CD4-positive, alpha-beta T cell treated with Interleukin-6 at 100 ng/mL for 8 hours (primary cell): ENCODE measurements around the gene IPMK.
"Not testable (repeated sequence)": the region's sequence is repeated elsewhere in the genome, so short reads cannot be mapped to it uniquely, and the experiment has no call there.

Experiments used
- DNase-seq: peaks from one replicate; pipeline ENCODE4 v3.0.0-alpha.2; 2020; ENCODE audit warnings: mixed read lengths, low spot score

Gene IPMK

DNA sequence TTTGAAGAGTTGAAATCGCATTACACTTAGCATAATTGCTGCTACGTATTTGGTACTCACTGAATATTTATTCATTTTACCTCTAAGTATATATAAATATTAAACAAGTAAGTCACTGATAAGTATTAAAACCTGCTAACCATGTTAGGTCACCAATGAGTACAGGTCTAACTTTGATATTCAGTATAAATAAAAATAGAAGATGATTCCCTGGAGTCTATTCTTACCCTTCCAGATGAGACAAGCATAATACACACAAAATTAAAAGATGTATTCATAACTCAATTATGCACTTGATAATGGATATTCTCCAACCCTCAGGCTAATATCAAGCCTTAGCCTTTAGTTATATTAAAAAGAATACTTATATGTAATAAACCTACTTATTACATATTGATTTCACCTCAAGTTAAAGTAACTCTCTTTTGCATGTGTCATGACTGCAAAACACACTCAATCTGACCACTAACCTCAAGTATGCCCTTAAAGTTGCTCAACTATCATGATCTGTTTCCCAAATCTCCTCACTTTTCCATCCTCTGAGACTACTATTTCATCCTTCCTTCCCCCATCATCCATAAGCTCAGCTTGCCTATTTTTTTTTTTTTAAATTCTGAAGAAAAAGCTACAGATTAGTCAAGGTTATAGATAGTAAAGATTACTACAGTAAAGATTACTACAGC, 46.8 kb downstream of the IPMK start:
- no peak for DNase-seq

DNA sequence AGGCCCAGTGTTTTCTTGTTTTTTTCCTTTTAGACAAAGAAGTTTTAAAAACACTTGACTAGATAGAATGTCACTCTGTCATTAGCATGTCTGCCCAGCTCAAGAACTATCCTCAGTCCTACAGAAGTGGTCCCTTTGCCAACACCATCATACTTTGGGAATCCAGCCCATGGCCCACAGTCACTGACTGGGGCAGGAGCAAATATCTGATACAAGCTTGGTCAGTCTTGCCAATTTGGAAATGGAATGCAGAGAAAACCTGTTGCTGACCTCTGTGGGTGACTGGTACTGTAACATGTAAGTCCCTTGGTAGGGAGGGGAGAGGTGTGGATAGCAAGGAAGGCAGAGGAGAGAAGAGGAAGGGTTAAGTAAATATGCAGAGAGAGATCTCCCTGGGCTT, 47.8 kb downstream of the IPMK start:
- no peak for DNase-seq

DNA sequence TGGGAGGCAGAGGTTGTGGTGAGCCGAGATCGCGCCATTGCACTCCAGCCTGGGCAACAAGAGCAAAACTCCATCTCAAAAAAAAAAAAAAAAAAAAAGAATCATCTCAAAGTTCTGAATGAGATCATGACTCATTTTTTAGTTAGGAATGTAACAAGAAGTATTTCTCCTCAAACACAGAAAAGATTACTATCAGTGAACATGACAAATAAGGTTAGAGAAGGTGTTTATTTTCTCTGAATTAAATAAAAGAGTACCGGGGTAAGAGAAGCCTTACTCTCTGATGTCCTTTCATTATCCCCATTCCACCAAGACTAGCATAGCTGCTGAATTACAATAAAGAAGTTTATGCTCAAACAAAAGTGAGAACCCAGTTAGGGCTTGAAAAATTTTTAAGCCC, 50.1 kb downstream of the IPMK start:
- no peak for DNase-seq

DNA sequence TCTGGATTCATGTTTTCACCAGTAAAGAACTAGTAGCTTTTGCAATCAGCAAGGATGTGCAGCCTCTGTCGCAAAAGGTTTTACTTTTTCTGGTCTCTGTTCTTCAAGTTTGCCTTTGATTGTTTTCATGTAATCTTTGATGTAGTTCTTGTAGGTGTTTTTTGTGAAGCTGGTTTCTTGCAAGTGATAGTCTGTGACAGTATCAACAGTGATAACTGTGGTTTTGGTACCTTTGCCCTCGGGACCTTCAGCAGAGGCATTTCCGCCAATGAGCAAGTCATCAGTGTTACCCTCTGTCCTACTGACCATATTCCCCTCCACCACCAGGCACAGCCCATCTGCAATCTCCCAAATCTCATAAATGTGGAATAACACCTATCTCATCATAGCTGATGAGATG, 55.1 kb downstream of the IPMK start:
- no peak for DNase-seq

DNA sequence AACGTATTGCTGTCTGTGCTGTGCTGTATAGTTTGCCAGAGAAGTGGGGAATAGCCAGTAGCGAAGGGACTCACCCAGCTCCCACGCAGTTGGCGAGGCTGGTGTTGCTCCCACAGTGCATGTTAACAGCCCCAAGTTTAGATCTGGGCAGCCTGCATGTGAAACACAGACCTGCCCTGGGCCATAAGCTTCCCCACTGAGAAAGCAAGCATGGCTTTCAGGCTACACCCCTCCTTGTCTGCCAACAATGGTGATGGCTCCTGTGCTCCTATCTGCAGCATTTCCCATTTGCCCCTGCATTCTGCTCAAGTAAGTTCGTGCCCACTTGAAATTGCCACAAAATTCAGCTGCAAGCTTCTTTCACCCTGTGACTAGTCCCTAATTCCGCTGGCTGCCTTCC, 57.5 kb downstream of the IPMK start:
- no peak for DNase-seq

DNA sequence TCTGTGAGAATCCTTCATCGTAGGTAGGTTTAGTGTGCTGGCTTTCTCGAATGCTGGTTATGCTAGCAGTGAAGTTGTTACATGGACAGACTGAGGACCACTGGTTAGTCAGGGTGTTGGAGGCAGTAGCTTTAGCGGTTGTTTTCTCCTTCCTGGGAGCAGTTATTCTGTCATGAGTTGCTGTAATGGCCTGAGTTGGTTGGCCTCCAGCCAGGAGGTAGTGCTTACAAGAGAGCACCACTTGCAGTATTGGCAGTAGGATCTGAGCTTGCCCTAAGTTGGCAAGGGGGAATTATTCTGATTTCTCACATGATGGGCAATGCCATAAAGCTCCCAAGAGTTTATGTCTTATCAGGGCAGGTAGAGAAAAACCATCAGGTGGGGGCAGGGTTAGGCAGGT, 58.0 kb downstream of the IPMK start:
- DNase-seq, result no peak

DNA sequence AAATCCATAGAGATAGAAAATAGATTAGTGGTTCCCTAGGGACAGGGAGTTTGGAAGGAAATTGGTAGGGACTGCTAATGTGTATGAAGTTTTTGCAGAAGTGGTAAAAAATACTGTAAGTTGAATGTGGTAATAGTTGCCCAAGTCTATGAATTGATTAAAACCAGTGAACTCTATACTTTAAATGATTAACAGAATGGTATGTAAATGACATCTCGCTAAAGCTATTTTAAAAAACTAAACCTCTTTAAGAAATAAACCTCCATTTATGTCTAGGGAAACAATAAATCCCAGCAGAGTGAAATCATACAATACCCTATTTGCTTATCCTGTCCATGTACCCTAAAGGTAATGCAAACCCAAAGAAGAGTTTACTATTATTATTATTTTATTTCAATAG, 61.4 kb downstream of the IPMK start:
- no peak for DNase-seq

DNA sequence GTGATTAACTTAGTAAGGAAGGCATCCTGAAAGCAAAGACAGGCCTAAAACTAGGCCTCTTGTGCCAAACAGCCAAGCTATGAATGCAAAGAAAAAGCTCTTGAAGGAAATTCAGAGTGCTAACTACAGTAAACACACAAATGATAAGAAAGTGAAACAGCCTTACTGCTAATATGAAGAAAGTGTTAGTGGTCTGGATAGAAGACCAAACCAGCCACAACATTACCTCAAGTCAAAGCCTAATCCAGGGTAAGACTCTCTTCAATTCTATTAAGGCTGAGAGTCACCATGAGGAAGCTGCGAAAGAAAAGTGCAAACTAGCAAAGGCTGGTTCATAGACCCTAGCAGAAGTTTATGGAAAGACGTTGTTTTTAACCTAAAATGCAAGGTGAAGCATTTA, 66.0 kb downstream of the IPMK start:
- DNase-seq, result no peak

DNA sequence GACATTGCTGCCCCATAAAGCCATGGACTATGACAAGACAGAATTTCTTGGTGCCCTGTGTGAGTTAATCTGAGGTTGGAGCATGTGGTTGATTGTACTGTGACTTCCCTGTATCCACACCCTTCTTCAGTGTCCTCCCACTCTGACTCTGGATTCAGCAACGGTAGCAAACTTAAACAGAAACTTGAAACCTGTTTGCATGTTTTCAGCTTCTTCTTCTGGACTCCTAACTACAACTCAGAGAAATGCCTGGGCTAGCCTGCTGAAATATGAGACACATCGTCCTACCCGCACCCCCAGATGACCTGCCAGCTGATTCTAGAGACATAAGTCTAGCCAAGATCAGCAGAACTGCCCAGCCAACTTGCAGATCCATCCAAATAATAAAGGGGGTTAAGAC, 78.4 kb downstream of the IPMK start:
- DNase-seq, result no peak

DNA sequence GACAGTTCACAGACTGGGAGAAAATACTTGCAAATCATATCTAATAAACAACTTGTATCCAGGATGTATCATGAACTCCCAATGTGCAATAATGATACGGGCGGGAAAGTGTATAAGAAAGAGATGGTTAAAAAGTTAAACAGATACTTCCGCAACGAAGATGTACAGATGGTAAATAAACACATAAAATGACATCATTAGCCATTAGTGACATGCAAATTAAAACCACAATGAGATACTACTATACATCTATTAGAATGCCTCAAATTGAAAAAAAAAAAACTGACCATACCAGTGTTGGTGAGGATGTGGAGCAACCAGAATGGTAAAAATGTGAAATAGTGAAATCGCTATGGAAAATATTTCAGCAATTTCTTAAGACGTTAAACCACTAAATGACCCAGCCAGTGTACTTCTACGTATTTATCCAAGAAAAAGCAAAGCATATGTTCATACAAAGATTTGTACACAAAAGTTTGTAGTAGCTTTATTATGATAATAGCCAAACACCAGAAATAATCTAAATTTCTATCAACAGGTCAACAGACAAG, 83.5 kb downstream of the IPMK start:
- no peak for DNase-seq

DNA sequence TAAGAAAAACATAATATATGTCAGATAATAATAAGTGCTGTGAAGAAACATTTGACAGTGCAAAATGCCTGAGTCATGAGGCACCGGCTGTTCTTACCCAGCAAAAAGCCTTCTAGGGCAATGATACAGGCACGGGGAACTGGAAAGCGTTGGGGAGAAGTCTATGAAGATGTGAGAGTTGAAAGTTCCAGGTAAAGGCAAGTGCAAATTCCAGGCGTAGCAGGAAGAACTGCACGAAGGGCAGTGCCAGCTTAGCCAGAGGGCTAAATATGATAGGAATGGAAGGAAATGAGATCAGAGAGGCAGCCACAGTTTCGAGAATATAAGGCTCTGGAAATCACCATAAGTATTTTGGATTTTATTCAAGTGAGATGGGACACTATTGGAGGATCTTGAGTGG, 87.0 kb downstream of the IPMK start:
- no peak for DNase-seq

DNA sequence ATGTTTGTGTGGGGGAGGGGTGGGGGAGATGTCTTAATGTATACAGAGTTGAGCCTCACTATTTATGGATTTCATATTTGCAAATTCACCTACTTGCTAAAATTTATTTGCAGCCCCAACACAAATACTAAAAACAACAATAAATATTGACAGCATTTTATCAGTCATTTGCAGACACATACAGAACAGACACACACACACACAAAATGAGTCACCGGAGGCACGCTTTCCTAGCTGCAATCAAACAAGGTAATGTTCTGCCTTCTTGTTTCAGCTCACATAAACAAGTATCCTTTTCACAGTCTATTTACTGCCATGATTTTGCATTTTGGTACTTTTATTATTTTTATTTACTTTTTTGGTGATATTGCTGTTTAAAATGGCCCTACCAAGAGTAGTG, 88.5 kb downstream of the IPMK start:
- DNase-seq, result no peak

DNA sequence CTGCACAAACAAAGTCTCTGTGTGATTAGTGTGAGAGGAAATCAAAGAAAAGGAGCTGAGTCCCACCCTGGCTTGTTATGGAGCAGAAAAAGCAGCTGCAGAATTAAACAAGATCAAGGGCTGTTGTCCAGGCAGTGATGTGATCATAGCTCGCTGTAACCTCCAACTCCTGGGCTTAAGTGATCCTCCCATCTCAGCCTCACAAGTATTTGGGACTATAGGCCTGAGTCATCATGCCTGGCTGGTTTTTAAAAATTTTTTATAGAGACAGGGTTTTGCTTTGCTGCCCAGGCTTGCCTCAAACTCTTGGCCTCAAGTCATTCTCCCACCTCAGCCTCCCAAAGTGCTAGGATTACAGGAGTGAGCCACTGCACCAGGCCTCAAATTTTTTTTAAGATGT, 88.9 kb downstream of the IPMK start:
- DNase-seq, result no peak

DNA sequence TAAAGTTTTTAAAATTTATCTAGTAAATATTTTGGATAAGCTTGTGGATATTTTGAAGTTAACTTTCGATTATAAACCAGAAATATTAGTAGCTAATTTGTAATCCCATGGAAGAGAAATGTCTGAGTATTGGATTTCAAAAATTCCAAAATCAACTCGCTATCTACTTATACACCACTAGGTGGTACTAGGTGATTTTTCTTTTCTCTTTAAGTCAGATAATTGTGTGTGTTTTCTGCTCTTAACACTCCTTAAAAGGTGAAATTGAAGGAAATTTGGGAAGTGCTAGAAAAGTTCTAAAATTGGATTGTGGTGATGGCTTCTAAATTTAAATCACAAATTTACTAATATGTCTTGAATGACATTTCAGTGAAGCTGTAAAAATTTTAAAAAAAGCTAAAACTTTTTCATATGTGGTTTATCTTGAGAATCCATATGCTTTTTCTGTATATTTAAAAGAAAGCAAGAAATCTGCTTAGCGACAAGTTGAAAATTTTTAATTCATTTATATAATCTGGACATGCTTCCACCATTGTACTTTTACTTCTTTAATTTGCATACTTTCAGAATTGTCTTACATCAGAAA, 90.2 kb downstream of the IPMK start:
- no peak for DNase-seq

DNA sequence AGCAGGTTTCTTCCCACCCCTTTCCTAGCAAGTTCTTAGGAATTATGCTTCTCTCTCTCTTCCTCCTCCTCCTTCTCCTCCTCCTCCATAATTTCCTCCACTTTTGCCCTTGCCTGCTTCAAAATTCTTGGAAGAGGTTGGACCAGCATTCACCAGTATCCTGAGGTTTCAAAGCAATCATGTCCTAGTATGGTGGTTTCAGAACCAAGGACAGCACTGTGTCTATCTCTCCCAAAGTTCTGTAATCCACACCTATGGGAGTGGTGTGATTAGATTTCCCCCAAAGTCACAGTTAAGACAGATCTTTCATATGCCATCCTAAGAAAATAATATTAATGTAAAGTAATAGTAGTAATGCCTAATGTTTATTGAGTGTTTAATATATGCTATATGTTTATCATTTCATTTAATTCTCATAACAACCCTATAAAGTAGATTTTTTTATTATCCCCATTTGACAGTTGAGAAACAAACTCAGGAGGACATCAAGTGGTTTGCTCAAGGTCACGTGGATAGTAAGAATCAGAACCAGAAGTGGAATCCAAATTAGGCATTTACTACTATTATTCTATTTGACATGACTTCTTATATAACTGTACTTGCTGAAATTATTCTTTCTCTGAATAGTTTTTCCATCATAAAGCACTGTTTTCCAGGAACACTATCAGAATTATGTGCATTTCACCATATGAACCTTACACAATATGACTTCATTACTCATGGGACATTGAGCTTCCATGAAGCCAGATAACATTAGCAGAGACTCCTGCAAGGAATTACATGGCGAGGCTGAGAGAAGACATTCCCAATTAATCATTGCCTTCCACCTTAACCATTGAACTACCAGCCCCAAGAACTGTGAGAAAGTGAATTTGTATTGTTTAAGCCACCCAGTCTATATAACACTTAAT, 91.4 kb downstream of the IPMK start:
- DNase-seq, result no peak

DNA sequence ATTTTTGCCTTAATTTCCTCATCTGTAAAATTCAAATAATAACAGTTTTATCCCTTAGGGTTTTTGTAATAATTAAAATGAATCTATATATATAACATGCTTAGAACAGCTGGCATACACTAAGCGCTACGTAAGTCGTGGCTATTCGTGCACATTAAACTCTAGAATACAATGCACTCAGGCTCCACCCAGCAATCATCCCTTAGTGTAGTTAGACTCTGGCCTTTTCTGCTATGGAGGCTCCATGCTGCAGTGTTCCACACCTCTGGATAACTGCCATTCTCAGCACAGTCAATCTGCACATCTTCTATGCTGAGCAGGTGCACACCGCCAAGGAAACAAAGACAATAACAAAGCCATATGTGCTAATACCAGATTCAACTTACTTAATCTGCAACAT, 92.9 kb downstream of the IPMK start:
- no peak for DNase-seq

DNA sequence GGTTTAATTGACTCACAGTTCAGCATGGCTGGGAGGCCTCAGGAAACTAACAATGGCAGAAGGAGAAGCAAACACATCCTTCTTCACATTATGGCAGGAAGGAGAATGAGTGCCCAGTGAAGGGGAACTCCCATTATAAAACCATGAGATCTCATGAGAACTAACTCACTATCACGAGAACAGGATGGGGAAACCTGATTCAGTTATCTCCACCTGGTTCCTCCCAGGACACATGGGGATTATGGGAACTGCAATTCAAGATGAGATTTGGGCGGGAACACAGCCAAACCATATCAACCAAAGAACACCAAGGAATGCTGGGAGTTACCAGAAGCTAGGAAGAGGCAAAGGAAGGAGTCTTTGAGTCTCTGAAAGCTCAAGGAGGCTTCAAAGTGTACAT, 94.3 kb downstream of the IPMK start:
- no peak for DNase-seq

DNA sequence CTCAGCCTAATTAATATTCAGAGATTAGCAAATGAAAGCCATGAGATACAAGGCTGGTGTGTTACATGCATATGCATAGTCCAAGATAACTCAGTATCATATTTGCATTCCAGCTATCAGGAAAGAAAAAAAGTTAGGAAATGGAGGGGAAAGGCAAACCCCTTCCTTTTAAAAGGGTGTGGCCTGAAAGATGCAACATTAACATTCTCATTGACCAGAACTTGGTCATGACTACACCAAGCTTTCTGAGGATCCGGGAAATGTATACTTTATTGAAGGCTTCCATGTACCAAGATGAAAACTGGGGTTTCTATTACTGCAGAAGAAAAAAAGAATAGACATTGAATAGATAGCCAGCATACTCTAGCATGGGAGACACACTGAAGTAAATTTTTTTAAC, 96.5 kb downstream of the IPMK start:
- no peak for DNase-seq

DNA sequence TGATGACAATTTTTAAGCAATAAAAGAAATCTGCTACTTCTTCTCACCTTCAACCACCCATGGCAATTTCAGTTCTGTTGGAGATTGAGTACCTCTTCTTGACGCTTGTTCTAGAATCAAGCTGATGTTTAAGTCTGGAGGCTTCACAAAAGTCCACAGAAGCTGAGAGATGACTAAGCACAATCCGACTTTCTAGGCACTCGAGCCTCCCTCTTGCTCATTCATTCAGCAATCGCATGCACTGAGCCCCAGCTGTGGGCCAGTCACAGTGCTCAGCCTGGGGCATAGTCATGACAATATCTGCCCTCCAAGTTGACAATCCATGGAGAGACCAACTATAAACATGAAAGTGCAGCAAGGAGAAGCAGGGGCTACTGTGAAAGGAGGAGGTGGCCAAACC, 103.2 kb downstream of the IPMK start:
- DNase-seq, result no peak

DNA sequence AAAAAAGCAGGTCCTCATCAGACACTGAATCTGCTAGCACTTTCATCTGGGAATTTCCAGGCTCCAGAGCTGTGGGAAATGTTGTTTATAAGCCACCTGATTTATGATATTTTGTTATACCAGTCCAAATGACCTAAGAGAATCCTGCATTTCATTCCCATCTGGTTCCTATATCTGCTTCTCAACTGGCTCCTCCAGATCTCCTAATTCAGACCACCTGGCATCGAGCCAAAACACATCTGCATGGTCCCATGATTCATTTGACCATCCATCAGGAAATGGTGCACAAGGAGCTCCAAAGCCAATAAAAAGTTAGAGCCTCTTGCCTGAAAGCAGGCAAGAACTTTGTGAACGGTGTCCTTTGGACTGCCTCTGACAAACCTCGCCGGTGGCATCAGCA, 108.9 kb downstream of the IPMK start:
- no peak for DNase-seq

DNA sequence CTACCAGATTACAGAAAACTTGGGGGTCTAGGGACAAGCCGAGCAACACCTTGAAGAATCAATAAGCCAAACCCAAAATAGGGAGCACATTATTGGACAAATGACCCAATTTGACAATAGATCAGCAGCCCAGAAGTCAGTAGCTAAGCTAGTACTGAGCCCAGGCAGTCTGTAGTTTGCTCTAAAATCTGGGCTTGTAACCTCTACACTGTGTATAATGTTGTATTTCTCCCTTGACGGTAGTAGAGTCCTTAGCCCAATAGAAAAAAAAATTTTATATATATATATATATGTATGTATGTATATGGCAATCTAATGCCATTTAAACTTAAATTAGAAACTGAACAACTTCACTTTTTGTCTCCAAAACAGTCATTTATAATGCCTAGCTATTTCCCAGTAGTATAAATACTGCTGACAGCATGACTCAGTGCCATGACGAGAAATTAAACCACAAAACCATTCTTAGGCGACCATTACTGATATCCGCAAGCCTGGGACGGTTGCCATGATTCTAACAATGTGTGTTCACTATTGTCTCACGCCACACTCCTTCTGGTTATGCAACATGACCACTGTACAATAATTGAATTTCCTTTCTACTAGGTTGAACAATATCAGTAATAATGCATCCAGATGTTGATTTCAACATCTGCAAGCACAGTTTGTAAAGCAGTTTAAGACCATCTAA, 110.5 kb downstream of the IPMK start:
- DNase-seq, result no peak

DNA sequence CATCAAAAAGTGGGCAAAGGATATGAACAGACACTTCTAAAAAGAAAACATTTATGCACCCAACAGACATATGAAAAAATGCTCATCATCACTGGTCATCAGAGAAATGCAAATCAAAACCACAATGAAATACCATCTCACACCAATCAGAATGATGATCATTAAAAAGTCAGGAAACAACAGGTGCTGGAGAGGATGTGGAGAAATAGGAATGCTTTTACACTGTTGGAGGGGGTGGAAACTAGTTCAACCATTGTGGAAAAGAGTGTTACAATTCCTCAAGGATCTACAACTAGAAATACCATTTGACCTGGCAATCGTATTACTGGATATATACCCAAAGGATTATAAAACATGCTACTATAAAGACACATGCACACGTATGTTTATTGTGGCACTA, 111.8 kb downstream of the IPMK start:
- DNase-seq, result not testable (repeated sequence)
